GM06990 (cell line): ENCODE data around the gene TSPAN11.

Source experiments
- DNase-seq: peaks from one replicate; pipeline ENCODE4 v3.0.0-alpha.2; 2011; ENCODE audit not compliant: insufficient read length; ENCODE audit errors: extremely low read depth
- H3K27me3 ChIP-seq: replicated peaks from 2 replicates; pipeline ENCODE4 v1.6.0; 2011; ENCODE audit warnings: low read length; ENCODE audit not compliant: control insufficient read depth, insufficient read depth
- H3K36me3 ChIP-seq: 2 replicates; pipeline ENCODE4 v1.5.1; 2011; ENCODE audit warnings: low read length; ENCODE audit not compliant: control insufficient read depth, insufficient read depth
- H3K4me3 ChIP-seq: replicated peaks from 2 replicates; pipeline ENCODE4 v1.5.1; 2011; ENCODE audit warnings: low read depth, mild to moderate bottlenecking, control low read depth, low read length
- TF ChIP-seq, protein P1 (sequence below): IDR thresholded peaks from 2 replicates; pipeline ENCODE4 v1.5.1; 2011; ENCODE audit warnings: low read length, control low read depth, mild to moderate bottlenecking, inconsistent platforms; ENCODE audit not compliant: insufficient read depth, poor library complexity, severe bottlenecking

The TSPAN11 gene

DNA sequence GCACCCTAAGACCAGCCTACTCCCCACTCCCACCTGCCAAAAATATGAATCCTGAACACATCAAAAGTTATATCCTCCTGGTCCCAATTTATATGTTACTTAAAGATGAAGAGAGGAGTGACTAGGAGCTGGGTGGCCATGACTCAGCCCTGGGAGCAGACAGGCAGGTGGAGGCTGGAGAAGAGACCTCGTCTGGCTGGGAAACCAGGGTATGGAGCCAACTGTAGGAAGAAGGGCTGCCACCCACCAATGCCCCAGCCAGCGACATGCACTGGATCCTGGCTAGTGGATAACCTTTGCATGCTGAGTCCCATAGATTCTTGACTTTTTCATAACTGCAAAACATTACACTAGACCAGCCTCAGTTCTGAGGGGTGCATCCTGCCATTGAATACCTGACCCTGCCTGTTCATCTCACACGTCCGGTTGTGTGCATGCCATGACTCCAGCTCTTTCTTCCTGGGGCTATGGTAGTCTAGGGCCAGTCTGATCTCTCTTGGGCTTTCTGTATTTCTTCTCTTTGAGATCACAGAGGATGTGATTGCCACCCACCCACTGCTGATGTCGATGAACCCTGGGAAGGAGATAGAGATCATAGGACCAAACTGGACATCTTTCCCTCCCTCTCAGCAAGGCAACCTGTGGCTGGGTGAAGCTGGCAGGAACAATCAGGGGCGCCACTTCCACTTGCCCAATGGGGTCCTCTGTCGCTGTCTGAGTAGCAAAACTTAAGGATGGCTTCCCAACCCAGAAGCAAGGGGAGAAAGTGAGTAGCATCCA, 77.5 kb downstream of the TSPAN11 start:
- TF ChIP-seq, protein P1, sequence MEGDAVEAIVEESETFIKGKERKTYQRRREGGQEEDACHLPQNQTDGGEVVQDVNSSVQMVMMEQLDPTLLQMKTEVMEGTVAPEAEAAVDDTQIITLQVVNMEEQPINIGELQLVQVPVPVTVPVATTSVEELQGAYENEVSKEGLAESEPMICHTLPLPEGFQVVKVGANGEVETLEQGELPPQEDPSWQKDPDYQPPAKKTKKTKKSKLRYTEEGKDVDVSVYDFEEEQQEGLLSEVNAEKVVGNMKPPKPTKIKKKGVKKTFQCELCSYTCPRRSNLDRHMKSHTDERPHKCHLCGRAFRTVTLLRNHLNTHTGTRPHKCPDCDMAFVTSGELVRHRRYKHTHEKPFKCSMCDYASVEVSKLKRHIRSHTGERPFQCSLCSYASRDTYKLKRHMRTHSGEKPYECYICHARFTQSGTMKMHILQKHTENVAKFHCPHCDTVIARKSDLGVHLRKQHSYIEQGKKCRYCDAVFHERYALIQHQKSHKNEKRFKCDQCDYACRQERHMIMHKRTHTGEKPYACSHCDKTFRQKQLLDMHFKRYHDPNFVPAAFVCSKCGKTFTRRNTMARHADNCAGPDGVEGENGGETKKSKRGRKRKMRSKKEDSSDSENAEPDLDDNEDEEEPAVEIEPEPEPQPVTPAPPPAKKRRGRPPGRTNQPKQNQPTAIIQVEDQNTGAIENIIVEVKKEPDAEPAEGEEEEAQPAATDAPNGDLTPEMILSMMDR: no peak
- H3K27me3 ChIP-seq: no peaks in the 10 kb centered on the region
- no peaks in the 10 kb centered on the region for H3K36me3 ChIP-seq
- no peak for DNase-seq
- no peak overlapping the region for H3K4me3 ChIP-seq

DNA sequence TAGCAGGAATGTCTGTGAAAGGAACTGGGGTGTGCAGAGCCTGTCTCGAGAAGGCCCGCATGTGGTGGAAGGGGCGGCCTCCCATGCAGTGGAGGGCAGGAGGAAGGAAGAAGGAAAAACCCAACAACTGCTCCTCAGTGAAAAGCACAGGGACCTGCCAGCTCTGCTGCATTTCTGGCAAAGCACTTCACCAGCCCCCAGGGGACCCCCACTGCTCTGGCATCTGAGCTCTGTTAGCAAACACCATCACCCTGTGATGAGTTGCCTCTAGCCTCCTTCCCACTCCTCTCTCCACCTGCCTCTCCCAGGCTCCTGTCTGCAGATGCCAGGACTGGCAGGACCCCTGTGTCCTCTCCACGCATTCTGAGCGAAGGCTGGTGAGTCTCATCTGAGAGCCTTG, 78.1 kb downstream of the TSPAN11 start:
- DNase-seq: no peak
- H3K27me3 ChIP-seq: no peaks in the 10 kb centered on the region

GRCh38 chr12:31005256-31005943, 78.9 kb downstream of the TSPAN11 start:
- Histone ChIP-seq H3K4me3 (no peak overlapping the region), H3K36me3 (no peaks in the 10 kb centered on the region), H3K27me3 (no peaks in the 10 kb centered on the region)
- TF ChIP-seq, protein P1: no peak
- DNase-seq: no peak

More for the DNA sequence above, 78.1 kb downstream of the TSPAN11 start:
- TF ChIP-seq, protein P1: no peak
- no peak overlapping the region for H3K4me3 ChIP-seq
- H3K36me3 ChIP-seq: no peaks in the 10 kb centered on the region

- TF ChIP-seq, protein P1: no peak
- DNase-seq: no peak
- Histone ChIP-seq H3K36me3 (no peaks in the 10 kb centered on the region), H3K27me3 (no peaks in the 10 kb centered on the region), H3K4me3 (no peak overlapping the region)
These were observed 79.4 kb downstream of the TSPAN11 start for GRCh38 chr12:31005944-31006361.

GRCh38 chr12:31006416-31007152, 80.0 kb downstream of the TSPAN11 start:
- TF ChIP-seq, protein P1: no peak
- no peak for DNase-seq
- Histone ChIP-seq H3K27me3 (no peaks in the 10 kb centered on the region), H3K36me3 (no peaks in the 10 kb centered on the region), H3K4me3 (no peak overlapping the region)
